BLaER1 treated with 17β-estradiol and CSF1 and Interleukin-3, amounts not matched to agents 10 nM and 100 nM (cell line): Measurements from ENCODE around the gene C2CD2.

Source experiments
- H3K27ac ChIP-seq, 11 experiments: shearing (Covaris generic); formaldehyde crosslinking; 2 replicates each; pipeline ENCODE4 v1.8.1; 2022
- H3K27me3 ChIP-seq, 11 experiments: shearing (Covaris generic); formaldehyde crosslinking; 2 replicates each; pipeline ENCODE4 v1.8.1; 2022
- H3K36me3 ChIP-seq, 11 experiments: shearing (Covaris generic); formaldehyde crosslinking; 2 replicates each; pipeline ENCODE4 v1.8.1; 2022
- H3K4me1 ChIP-seq, 10 experiments: shearing (Covaris generic); formaldehyde crosslinking; 2 replicates each; pipeline ENCODE4 v1.8.1; 2022
- H3K4me2 ChIP-seq, 11 experiments: shearing (Covaris generic); formaldehyde crosslinking; 2 replicates each; pipeline ENCODE4 v1.8.1; 2022
- H3K4me3 ChIP-seq, 10 experiments: shearing (Covaris generic); formaldehyde crosslinking; 2 replicates each; pipeline ENCODE4 v1.8.1; 2022
- H3K9ac ChIP-seq, 11 experiments: shearing (Covaris generic); formaldehyde crosslinking; 2 replicates each; pipeline ENCODE4 v1.8.1; 2022
- H3K9me3 ChIP-seq, 11 experiments: shearing (Covaris generic); formaldehyde crosslinking; replicated peaks in 1 of 11; 2 replicates each; pipeline ENCODE4 v1.8.1; 2022
- H4K20me1 ChIP-seq, 11 experiments: shearing (Covaris generic); formaldehyde crosslinking; 2 replicates each; pipeline ENCODE4 v1.8.1; 2022
- Cebpa-rat ChIP-seq, 11 experiments: shearing (Covaris generic); IDR thresholded peaks; 2 replicates each; pipeline ENCODE4 v1.8.1; 2022

The C2CD2 gene

GRCh38 chr21:41901099-41901498 lies 52.7 kb downstream of the C2CD2 start:
- Histone ChIP-seq H3K4me3 (no peak overlapping the region), H3K4me1 (peaks cover 28 to 74% (median 60%) of the 10 kb centered on the region in 10 experiments), H3K9ac (no peak overlapping the region), H3K36me3 (peaks cover 0 to 32% (median 11%) of the 10 kb centered on the region in 11 experiments; a peak in 11 of 22 replicates), H3K27ac (no peak overlapping the region), H3K4me2 (peak overlapping the region; percentile 27 to 95 (median 83)), H3K27me3 (peaks cover 0 to 36% (median 0%) of the 10 kb centered on the region in 11 experiments; a peak in 7 of 22 replicates), H3K9me3 (no peaks in the 10 kb centered on the region), H4K20me1 (peaks cover 0 to 25% (median 5%) of the 10 kb centered on the region in 11 experiments; a peak in 5 of 22 replicates)
- TF ChIP-seq Cebpa-rat (IDR thresholded peaks at IDR 0.05), result no peak

DNA sequence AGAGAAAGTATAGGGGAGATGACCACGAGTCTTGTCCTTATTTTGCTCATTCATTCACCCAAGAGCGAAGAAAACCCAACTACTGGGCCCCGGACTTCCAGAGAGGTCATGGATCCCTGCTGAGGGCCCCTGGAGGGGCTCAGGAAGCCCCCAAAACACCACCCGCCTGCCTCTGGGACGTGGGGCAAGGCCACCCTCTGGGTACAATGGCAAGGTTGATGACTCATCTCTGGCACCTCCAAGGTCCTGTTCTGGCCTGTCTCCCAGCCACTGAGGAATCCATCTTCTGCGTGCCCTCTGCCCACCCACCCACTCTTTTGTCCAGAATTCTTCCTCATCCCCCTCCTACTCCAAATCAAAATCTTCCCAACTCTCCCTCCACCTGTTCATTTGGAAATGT lies 53.4 kb downstream of the C2CD2 start:
- Histone ChIP-seq H3K4me2 (peak overlapping the region in 9 of 11 experiments; percentile 61 to 95 (median 85); a peak in 18 of 22 replicates), H3K9me3 (no peaks in the 10 kb centered on the region), H3K9ac (no peak overlapping the region), H3K36me3 (peaks cover 0 to 26% (median 5%) of the 10 kb centered on the region in 11 experiments; a peak in 9 of 22 replicates), H3K27ac (peak overlapping the region in 2 of 11 experiments; percentile 29 to 41; a peak in 2 of 22 replicates), H3K4me3 (no peak overlapping the region), H4K20me1 (peaks cover 0 to 25% (median 5%) of the 10 kb centered on the region in 11 experiments; a peak in 5 of 22 replicates), H3K4me1 (peaks cover 33 to 80% (median 67%) of the 10 kb centered on the region in 10 experiments), H3K27me3 (peaks cover 0 to 37% (median 0%) of the 10 kb centered on the region in 11 experiments; a peak in 7 of 22 replicates)
- no peak for TF ChIP-seq Cebpa-rat (IDR thresholded peaks at IDR 0.05)

DNA sequence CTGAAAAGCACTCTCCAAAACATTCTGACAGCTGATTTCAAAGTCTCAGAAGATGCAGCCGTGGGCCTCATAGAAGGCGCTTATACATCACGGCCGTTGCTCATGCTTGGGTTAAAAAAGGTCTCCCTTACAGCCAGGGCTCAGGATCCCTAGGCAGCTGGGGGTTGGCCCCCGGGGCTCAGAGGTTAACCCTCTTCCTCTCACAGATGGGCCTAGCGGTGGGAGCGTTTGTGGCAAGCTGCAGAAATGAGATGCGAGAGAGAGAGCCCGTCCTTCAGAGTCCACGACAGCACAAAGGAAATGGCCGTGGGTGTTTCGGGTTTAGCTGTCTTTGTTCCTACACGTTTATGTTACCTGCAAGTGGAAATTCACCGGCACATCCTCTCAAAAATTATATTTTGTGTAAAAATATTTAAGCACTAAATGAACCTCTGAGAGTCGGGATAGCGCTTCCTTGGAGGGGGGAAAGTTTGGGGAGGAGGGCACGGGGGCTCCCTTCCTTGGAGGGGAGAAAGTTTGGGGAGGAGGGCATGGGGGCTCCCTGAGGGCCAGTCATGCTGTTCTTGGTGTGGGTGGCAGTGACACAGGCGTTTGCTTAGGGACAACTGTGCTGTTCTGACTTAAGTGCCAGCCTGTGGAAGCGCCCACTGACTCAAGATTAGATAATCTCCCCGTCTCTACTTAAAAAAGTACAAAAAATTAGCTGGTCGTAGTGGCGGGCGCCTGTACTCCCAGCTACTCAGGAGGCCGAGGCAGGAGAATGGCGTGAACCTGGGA lies 54.2 kb downstream of the C2CD2 start:
- H3K27ac ChIP-seq, result peak overlapping the region in 6 of 11 experiments; percentile 19 to 67 (median 60); a peak in 10 of 22 replicates
- no peak for TF ChIP-seq Cebpa-rat (IDR thresholded peaks at IDR 0.05)
- peak overlapping the region in 6 of 11 experiments; percentile 4 to 65 (median 56); a peak in 10 of 22 replicates for H3K9ac ChIP-seq
- H3K4me1 ChIP-seq, result peaks cover 39 to 88% (median 75%) of the 10 kb centered on the region in 10 experiments
- peak overlapping the region; percentile 38 to 95 (median 83) for H3K4me2 ChIP-seq
- peak overlapping the region in 2 of 10 experiments; percentile 32 to 39; a peak in 2 of 20 replicates for H3K4me3 ChIP-seq
- peaks cover 0 to 37% (median 0%) of the 10 kb centered on the region in 11 experiments; a peak in 7 of 22 replicates for H3K27me3 ChIP-seq
- H3K36me3 ChIP-seq, result peaks cover 0 to 25% (median 4%) of the 10 kb centered on the region in 11 experiments; a peak in 8 of 22 replicates
- no peaks in the 10 kb centered on the region for H3K9me3 ChIP-seq
- H4K20me1 ChIP-seq, result peaks cover 0 to 33% (median 5%) of the 10 kb centered on the region in 11 experiments; a peak in 5 of 22 replicates

DNA sequence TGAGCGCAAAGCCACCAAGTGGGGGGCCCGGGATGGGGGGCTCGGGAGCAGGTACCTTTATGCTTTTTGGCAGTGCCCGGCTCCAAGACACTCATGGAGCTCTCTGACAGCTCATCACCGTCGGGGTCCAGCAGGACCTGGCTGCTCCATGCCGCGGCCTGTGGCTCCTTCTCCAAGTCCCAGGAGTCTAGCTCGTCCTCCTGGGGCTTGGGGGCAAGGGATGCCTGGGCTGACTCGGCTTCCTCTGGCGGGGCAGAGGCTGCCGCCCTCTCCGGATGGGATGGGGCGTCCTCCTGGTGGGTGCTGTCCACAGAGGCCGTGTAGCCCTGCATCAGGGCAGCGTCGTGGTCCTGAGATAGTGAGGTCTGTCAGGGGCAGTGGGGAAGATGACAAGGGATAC lies 54.8 kb downstream of the C2CD2 start:
- Histone ChIP-seq H3K4me1 (peaks cover 39 to 95% (median 80%) of the 10 kb centered on the region in 10 experiments), H3K27me3 (peaks cover 0 to 37% (median 0%) of the 10 kb centered on the region in 11 experiments; a peak in 7 of 22 replicates), H3K9me3 (no peaks in the 10 kb centered on the region), H3K36me3 (peaks cover 0 to 25% (median 4%) of the 10 kb centered on the region in 11 experiments; a peak in 8 of 22 replicates), H3K4me2 (peak overlapping the region; percentile 38 to 95 (median 83)), H4K20me1 (peaks cover 0 to 34% (median 5%) of the 10 kb centered on the region in 11 experiments; a peak in 5 of 22 replicates), H3K9ac (peak overlapping the region in 5 of 11 experiments; percentile 38 to 65 (median 56); a peak in 10 of 22 replicates), H3K27ac (peak overlapping the region in 6 of 11 experiments; percentile 19 to 67 (median 60); a peak in 10 of 22 replicates), H3K4me3 (peak overlapping the region in 2 of 10 experiments; percentile 32 to 39; a peak in 4 of 20 replicates)
- no peak for TF ChIP-seq Cebpa-rat (IDR thresholded peaks at IDR 0.05)

- Histone ChIP-seq H3K4me2 (peak overlapping the region in 10 of 11 experiments; percentile 18 to 95 (median 84); a peak in 19 of 22 replicates), H4K20me1 (peaks cover 0 to 34% (median 5%) of the 10 kb centered on the region in 11 experiments; a peak in 5 of 22 replicates), H3K9ac (peak overlapping the region in 3 of 11 experiments; percentile 11 to 56 (median 42); a peak in 5 of 22 replicates), H3K27ac (peak overlapping the region in 2 of 11 experiments; percentile 8 to 19; a peak in 1 of 22 replicates), H3K36me3 (peaks cover 0 to 13% (median 0%) of the 10 kb centered on the region in 11 experiments; a peak in 4 of 22 replicates), H3K9me3 (no peaks in the 10 kb centered on the region), H3K27me3 (peaks cover 0 to 37% (median 0%) of the 10 kb centered on the region in 11 experiments; a peak in 7 of 22 replicates), H3K4me1 (peaks cover 39 to 98% (median 88%) of the 10 kb centered on the region in 10 experiments), H3K4me3 (peak overlapping the region in 2 of 10 experiments; percentile 5 to 12; a peak in 2 of 20 replicates)
- TF ChIP-seq Cebpa-rat (IDR thresholded peaks at IDR 0.05), result no peak
Measured at GRCh38 chr21:41897700-41898099, 56.1 kb downstream of the C2CD2 start.

- Histone ChIP-seq H3K9ac (peak overlapping the region in 2 of 11 experiments; percentile 34 to 42; a peak in 3 of 22 replicates), H3K36me3 (peaks cover 0 to 10% (median 0%) of the 10 kb centered on the region in 11 experiments; a peak in 3 of 22 replicates), H3K27ac (peak overlapping the region in 1 of 11 experiments; percentile 8; a peak in 1 of 22 replicates), H3K4me1 (peaks cover 39 to 98% (median 93%) of the 10 kb centered on the region in 10 experiments), H4K20me1 (peaks cover 0 to 34% (median 5%) of the 10 kb centered on the region in 11 experiments; a peak in 5 of 22 replicates), H3K27me3 (peaks cover 0 to 37% (median 0%) of the 10 kb centered on the region in 11 experiments; a peak in 7 of 22 replicates), H3K9me3 (no peaks in the 10 kb centered on the region), H3K4me3 (peak overlapping the region in 2 of 10 experiments; percentile 5 to 12; a peak in 2 of 20 replicates), H3K4me2 (peak overlapping the region in 10 of 11 experiments; percentile 18 to 95 (median 84); a peak in 19 of 22 replicates)
- TF ChIP-seq Cebpa-rat (IDR thresholded peaks at IDR 0.05), result no peak
Measured at GRCh38 chr21:41897047-41897669, 56.7 kb downstream of the C2CD2 start.

DNA sequence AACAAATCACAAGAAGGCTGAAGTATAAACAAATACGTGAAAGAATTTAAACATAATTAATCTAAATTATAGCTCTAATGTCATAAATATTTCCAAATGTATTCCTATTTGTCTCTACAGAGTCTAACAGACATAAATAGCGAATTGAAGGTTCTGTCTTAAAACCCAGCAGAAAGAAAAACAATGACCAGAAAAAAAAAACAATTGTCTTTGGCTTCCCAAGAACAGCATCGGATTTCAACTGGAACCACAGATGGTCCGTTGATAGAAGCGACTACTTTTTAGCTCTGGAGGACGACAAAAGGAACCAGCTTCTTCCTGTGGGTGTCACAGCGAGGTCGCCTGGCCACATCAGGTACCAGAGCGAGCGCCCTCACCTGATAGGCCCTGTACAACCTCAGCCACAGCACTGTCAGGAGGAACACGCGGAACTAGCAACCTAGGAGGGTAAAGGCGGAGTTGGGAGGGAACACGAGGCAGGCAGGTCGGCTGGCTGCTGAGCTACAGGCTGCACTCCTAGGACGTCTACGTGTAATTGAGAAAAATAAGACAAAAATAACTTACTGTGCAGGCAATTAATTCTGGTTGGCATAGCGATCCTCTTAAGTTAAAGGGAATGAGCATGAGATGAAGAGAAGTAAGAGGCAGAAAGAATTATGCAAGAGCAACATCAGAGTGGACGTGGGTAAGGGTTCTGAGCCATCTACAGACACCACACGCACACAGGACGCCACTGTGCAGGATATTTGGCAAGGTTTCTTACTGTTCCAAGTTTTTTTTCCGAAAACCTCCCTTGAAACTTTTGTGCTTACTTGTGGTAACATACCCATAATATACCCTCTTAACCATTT lies 58.0 kb downstream of the C2CD2 start:
- Histone ChIP-seq H3K27ac (peak overlapping the region in 4 of 11 experiments; percentile 14 to 36 (median 25); a peak in 5 of 22 replicates), H3K4me3 (no peak overlapping the region), H4K20me1 (peaks cover 0 to 40% (median 5%) of the 10 kb centered on the region in 11 experiments; a peak in 5 of 22 replicates), H3K4me1 (peaks cover 36 to 100% (median 94%) of the 10 kb centered on the region in 10 experiments), H3K4me2 (peak overlapping the region; percentile 32 to 95 (median 83)), H3K27me3 (peaks cover 0 to 37% (median 0%) of the 10 kb centered on the region in 11 experiments; a peak in 7 of 22 replicates), H3K9me3 (no peaks in the 10 kb centered on the region), H3K9ac (peak overlapping the region in 2 of 11 experiments; percentile 9 to 15; a peak in 3 of 22 replicates), H3K36me3 (no peaks in the 10 kb centered on the region; a peak in 1 of 22 replicates)
- TF ChIP-seq Cebpa-rat (IDR thresholded peaks at IDR 0.05), result no peak
